K562 (cell line): ENCODE data around the gene NCKIPSD. TPM values are rescaled to one million over a fixed set of nuclear protein-coding genes. Genes with fewer than 3 reads are reported as not detected.

Experiments used
- ATAC-seq: fragments of 200-7000 bp; cut with Tn5 transposase; 3 replicates; pipeline ENCODE4 v1.9.1; 2020; ENCODE audit warnings: moderate library complexity
- BruUV-seq: library from RNA; stranded (reverse); fragments of 400-500 nt; replicated peaks from 2 replicates; lab custom pipeline; 2021; lab: Mats Ljungman, UMichigan
- CTCF ChIA-PET: fragments of 300-600 bp; formaldehyde crosslinking; extraction: SDS; loops from one replicate; lab custom pipeline; 2021; ENCODE audit warnings: low intra/inter-chr PET ratio; lab: Yijun Ruan, JAX
- POLR2A ChIA-PET: fragments of 300-600, 350-650 bp; sonication (Branson Sonifier 250); formaldehyde crosslinking; extraction: SDS; loops from one replicate; lab custom pipeline; 2021; ENCODE audit warnings: antibody characterized with exemption, inconsistent platforms; lab: Yijun Ruan, JAX
- DNase-seq, 4 experiments: peaks; one replicate each; pipeline versions ENCODE4 v3.0.0 to v3.0.0-alpha.2; 2011 to 2018; ENCODE audit warnings: low spot score in 3 of 4, mixed read lengths in 3 of 4; ENCODE audit errors: extremely low read depth in 1 of 4
- FAIRE-seq: peaks from 2 replicates; lab custom pipeline; 2011; peaks lifted over from hg19 to GRCh38; lab: Jason Lieb, UNC
- H2AFZ ChIP-seq: 2 replicates; pipeline ENCODE4 v1.6.0; 2011; ENCODE audit warnings: low read depth, low read length, control low read depth, inconsistent platforms
- H3K27ac ChIP-seq: fragments of 200-600 bp; 3 replicates; pipeline ENCODE4 v1.8.0; 2011; ENCODE audit warnings: low read depth, mild to moderate bottlenecking, control low read depth, inconsistent platforms, low read length, moderate library complexity, mixed read lengths; ENCODE audit errors: extremely low read depth
- H3K27me3 ChIP-seq, 2 experiments: fragments of 300-600 bp in 1 of 2; 2 replicates in 1 of 2; 3 replicates in 1 of 2; pipeline versions ENCODE4 v1.6.0 to v1.8.0; 2011; ENCODE audit warnings: inconsistent platforms in 2 of 2, low read length in 2 of 2, mild to moderate bottlenecking in 1 of 2, mixed read lengths in 1 of 2, moderate library complexity in 1 of 2; ENCODE audit not compliant: control insufficient read depth in 2 of 2, insufficient read depth in 2 of 2
- H3K36me3 ChIP-seq: fragments of 300-600 bp; 3 replicates; pipeline ENCODE4 v1.8.0; 2011; ENCODE audit warnings: mild to moderate bottlenecking, low read length, inconsistent platforms; ENCODE audit not compliant: control insufficient read depth, insufficient read depth
- H3K4me1 ChIP-seq, 2 experiments: fragments of 200-600 bp in 1 of 2; replicated peaks in 1 of 2; 2 replicates in 1 of 2; 3 replicates in 1 of 2; pipeline versions ENCODE4 v1.5.1 to v1.8.0; 2011; ENCODE audit warnings: inconsistent platforms in 2 of 2, low read length in 2 of 2, mild to moderate bottlenecking in 1 of 2, mixed read lengths in 1 of 2, moderate library complexity in 1 of 2; ENCODE audit not compliant: control insufficient read depth in 2 of 2, insufficient read depth in 2 of 2
- H3K4me2 ChIP-seq: 2 replicates; pipeline ENCODE4 v1.6.1; 2011; ENCODE audit warnings: low read length, control low read depth, inconsistent platforms, mixed read lengths; ENCODE audit not compliant: insufficient read depth
- H3K4me3 ChIP-seq: fragments of 200-600 bp; sonication (generic), shearing (Covaris generic); 2 replicates; pipeline ENCODE4 v1.5.1; 2016; ENCODE audit warnings: control low read depth, inconsistent platforms
- H3K79me2 ChIP-seq: fragments of 200-600 bp; 3 replicates; pipeline ENCODE4 v1.8.0; 2011; ENCODE audit warnings: low read length, inconsistent platforms; ENCODE audit not compliant: control insufficient read depth, insufficient read depth
- H3K9ac ChIP-seq, 2 experiments: 2 replicates each; pipeline versions ENCODE4 v1.6.0 to v1.6.1; 2011; ENCODE audit warnings: low read depth in 2 of 2, low read length in 2 of 2, control low read depth in 1 of 2, inconsistent platforms in 1 of 2, mild to moderate bottlenecking in 1 of 2, mixed read lengths in 1 of 2; ENCODE audit not compliant: insufficient read depth in 1 of 2
- H3K9me1 ChIP-seq: one replicate; pipeline ENCODE4 v1.6.0; 2011; ENCODE audit warnings: inconsistent platforms, mild to moderate bottlenecking, low read length, moderate library complexity; ENCODE audit not compliant: control insufficient read depth, insufficient read depth
- H3K9me3 ChIP-seq: replicated peaks from 2 replicates; pipeline ENCODE4 v1.5.1; 2011; ENCODE audit warnings: low read depth, low read length, inconsistent platforms; ENCODE audit not compliant: control insufficient read depth, insufficient read depth
- H4K20me1 ChIP-seq: replicated peaks from 2 replicates; pipeline ENCODE4 v1.6.1; 2011; ENCODE audit warnings: low read length, inconsistent platforms, mixed read lengths; ENCODE audit not compliant: control insufficient read depth, insufficient read depth
- BHLHE40 ChIP-seq: IDR thresholded peaks from 2 replicates; pipeline ENCODE4 v1.6.1; 2011; ENCODE audit warnings: low read length, improper control_type of control experiment
- CEBPZ ChIP-seq: fragments of 150-350 bp; IDR thresholded peaks from 2 replicates; pipeline ENCODE4 v1.6.1; 2014; ENCODE audit warnings: low read depth, mild to moderate bottlenecking, low read length, borderline replicate concordance
- CTCFL ChIP-seq: IDR thresholded peaks from 2 replicates; pipeline ENCODE4 v1.6.1; 2011; ENCODE audit warnings: borderline replicate concordance, low read depth, mild to moderate bottlenecking, moderate library complexity, low read length; ENCODE audit not compliant: insufficient read depth, poor library complexity, severe bottlenecking
- E2F5 ChIP-seq: sonication (generic); formaldehyde crosslinking; IDR thresholded peaks from 2 replicates; pipeline ENCODE4 v1.8.0; 2022; ENCODE audit warnings: mild to moderate bottlenecking, missing genetic modification reagents
- GABPB2 ChIP-seq: fragments of 250-450 bp; sonication (Bioruptor Pico); conservative IDR thresholded peaks from 2 replicates; pipeline ENCODE4 v1.5.1; 2021; ENCODE audit warnings: mild to moderate bottlenecking
- HEY1 ChIP-seq: fragments of 250-450 bp; sonication (Bioruptor Pico); IDR thresholded peaks from 2 replicates; pipeline ENCODE4 v1.5.0; 2020; ENCODE audit warnings: mild to moderate bottlenecking, moderate library complexity, borderline replicate concordance
- SMAD2 ChIP-seq: fragments of 150-350 bp; IDR thresholded peaks from 2 replicates; pipeline ENCODE4 v1.6.1; 2014; ENCODE audit warnings: low read depth, mild to moderate bottlenecking, low read length
- SRSF9 ChIP-seq: fragments of 200-400 bp; formaldehyde crosslinking; IDR thresholded peaks from 2 replicates; pipeline ENCODE4 v1.6.1; 2017; ENCODE audit warnings: low read depth, low read length, borderline replicate concordance
- ZBTB43 ChIP-seq: sonication (generic); formaldehyde crosslinking; IDR thresholded peaks from 2 replicates; pipeline ENCODE4 v1.8.0; 2023; ENCODE audit warnings: mild to moderate bottlenecking, missing genetic modification reagents
- ZNF766 ChIP-seq: fragments of 200-800 bp; sonication (Bioruptor generic); conservative IDR thresholded peaks from 2 replicates; pipeline ENCODE4 v1.6.1; 2016; ENCODE audit warnings: missing genetic modification characterization, missing compliant biosample characterization
- WGBS: fragments of 100-300 bp; shearing (Covaris generic); methylation state at CpG from one replicate; pipeline ENCODE4 v1.1.6; 2016; ENCODE audit warnings: low coverage, mixed read lengths; ENCODE audit not compliant: insufficient coverage; ENCODE audit errors: missing lambda C conversion rate; 5-methylcytosine and 5-hydroxymethylcytosine counted together
- in situ Hi-C: fragments of 300-500 bp; cut with MboI; formaldehyde crosslinking; loops from 4 replicates; pipeline ENCODE4 v1.15.0; 2018; ENCODE audit warnings: inconsistent platforms, mixed read lengths
- intact Hi-C: fragments of 100-400 bp; cut with micrococcal nuclease; formaldehyde crosslinking; loops from 2 replicates; pipeline ENCODE4 v1.14.2; 2022
- polyA plus RNA-seq, 8 experiments: library from polyadenylated mRNA; depleted of rRNA in 4 of 8; stranded (reverse) in 5 of 8; unstranded in 3 of 8; fragments of >200 nt; fragmentation: Nextera tagmentation in 2 of 8; fragmentation: Illumina TruSeq in 1 of 8; extraction: Ambion mirVana in 2 of 8; extraction: Trizol in 1 of 8; gene quantifications; 2 replicates each; pipeline versions ENCODE4 v1.2.1 to v1.2.3, GENCODE V29; 2011 to 2014; ENCODE audit warnings: inconsistent platforms in 1 of 8, missing spikeins in 1 of 8
- total RNA-seq, 7 experiments: library from RNA; depleted of rRNA in 6 of 7; stranded (reverse); fragments of >200 nt in 6 of 7; fragmentation: Illumina TruSeq in 2 of 7; extraction: Trizol in 2 of 7; gene quantifications; 2 replicates each; pipeline versions ENCODE4 v1.2.1 to v1.2.3, GENCODE V29; 2011 to 2021; ENCODE audit warnings: low replicate concordance in 1 of 7
- TF ChIP-seq, protein P1 (sequence below): fragments of 450-650 bp; IDR thresholded peaks from 2 replicates; pipeline ENCODE4 v1.6.1; 2014; ENCODE audit warnings: low read depth, mild to moderate bottlenecking, moderate library complexity, borderline replicate concordance

The NCKIPSD gene
- total and polyA plus RNA-seq, 9 of the 15 experiments (the other 6 are each of a cell fraction or from before 2014, with no cell fraction given): 0.49 to 24.4 (median 12.3) TPM

- ATAC-seq (no peak), DNase-seq (no peak), FAIRE-seq (no peak)
- Histone ChIP-seq H3K9me1 (no peaks in the 10 kb centered on the region), H3K27me3 (no peaks in the 10 kb centered on the region), H3K4me3 (no peak overlapping the region), H2AFZ (no peak overlapping the region), H3K4me2 (no peak overlapping the region), H3K36me3 (peaks cover 67% of the 10 kb centered on the region; the same call in 2 of the 3 replicates), H3K27ac (no peak overlapping the region), H3K79me2 (no peaks in the 10 kb centered on the region), H3K9ac (peak overlapping the region in 1 of 2 experiments; percentile 7; a peak in 1 of 4 replicates), H4K20me1 (no peaks in the 10 kb centered on the region), H3K4me1 (peaks cover 0 to 5% of the 10 kb centered on the region in 2 experiments; a peak in 2 of 5 replicates), H3K9me3 (no peaks in the 10 kb centered on the region)
- 89% methylated on average over 7 of the region's 13 CpGs for WGBS
- no TSS peak for BruUV-seq
- intact Hi-C loops: no loop called here
- ChIA-PET CTCF (no interaction called here), POLR2A (interaction anchor here (0.7 kb wide), 1 partner anchor 13 kb away, joined by 3 read pairs; no protein-coding TSS in a partner anchor)
- in situ Hi-C loops: no loop called here
- TF ChIP-seq CEBPZ (no peak), CTCFL (no peak), HEY1 (CRISPR knock-in tag) (no peak), BHLHE40 (no peak), SRSF9 (no peak), ZNF766 (no peak), SMAD2 (no peak), GABPB2 (CRISPR knock-in tag) (no peak), E2F5 (CRISPR knock-in tag) (no peak), ZBTB43 (CRISPR knock-in tag) (no peak)
- TF ChIP-seq, protein P1, sequence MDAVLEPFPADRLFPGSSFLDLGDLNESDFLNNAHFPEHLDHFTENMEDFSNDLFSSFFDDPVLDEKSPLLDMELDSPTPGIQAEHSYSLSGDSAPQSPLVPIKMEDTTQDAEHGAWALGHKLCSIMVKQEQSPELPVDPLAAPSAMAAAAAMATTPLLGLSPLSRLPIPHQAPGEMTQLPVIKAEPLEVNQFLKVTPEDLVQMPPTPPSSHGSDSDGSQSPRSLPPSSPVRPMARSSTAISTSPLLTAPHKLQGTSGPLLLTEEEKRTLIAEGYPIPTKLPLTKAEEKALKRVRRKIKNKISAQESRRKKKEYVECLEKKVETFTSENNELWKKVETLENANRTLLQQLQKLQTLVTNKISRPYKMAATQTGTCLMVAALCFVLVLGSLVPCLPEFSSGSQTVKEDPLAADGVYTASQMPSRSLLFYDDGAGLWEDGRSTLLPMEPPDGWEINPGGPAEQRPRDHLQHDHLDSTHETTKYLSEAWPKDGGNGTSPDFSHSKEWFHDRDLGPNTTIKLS: no peak
Observed at GRCh38 chr3:48628277-48629017, 57.3 kb downstream of the NCKIPSD start.
